GM18499 (cell line): ENCODE data around the gene PSRC1.

Source experiments
- ATAC-seq: cut with Tn5 transposase; IDR thresholded peaks from one replicate; pipeline ENCODE4 v1.9.1; 2021; ENCODE audit warnings: moderate number of reproducible peaks; ENCODE audit not compliant: insufficient read depth, unreplicated experiment

Gene PSRC1

DNA sequence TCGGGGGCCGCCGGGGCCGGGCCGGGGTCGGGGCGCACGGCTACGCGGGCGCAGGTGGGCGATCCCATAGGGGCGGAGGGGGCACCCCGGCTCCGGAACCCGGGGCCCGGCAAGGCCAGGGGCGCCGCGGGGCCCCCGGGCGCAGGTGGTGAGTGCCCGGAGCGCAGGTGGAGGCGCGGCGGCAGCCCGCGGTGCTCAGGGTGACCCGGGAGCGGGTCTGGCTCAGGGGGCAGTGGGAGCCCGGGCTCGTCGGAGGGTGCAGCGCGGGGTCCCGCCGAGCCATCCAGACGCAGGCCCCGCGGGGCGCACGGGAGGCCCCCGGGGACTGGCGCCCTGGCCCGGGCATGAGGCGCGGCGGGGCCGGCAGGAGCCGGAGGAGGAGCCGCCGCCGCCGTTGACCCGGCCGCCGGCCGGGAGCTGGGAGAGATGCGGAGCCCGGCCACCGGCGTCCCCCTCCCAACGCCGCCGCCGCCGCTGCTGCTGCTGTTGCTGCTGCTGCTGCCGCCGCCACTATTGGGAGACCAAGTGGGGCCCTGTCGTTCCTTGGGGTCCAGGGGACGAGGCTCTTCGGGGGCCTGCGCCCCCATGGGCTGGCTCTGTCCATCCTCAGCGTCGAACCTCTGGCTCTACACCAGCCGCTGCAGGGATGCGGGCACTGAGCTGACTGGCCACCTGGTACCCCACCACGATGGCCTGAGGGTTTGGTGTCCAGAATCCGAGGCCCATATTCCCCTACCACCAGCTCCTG, 33.1 kb downstream of the PSRC1 start:
- ATAC-seq, result no peak

DNA sequence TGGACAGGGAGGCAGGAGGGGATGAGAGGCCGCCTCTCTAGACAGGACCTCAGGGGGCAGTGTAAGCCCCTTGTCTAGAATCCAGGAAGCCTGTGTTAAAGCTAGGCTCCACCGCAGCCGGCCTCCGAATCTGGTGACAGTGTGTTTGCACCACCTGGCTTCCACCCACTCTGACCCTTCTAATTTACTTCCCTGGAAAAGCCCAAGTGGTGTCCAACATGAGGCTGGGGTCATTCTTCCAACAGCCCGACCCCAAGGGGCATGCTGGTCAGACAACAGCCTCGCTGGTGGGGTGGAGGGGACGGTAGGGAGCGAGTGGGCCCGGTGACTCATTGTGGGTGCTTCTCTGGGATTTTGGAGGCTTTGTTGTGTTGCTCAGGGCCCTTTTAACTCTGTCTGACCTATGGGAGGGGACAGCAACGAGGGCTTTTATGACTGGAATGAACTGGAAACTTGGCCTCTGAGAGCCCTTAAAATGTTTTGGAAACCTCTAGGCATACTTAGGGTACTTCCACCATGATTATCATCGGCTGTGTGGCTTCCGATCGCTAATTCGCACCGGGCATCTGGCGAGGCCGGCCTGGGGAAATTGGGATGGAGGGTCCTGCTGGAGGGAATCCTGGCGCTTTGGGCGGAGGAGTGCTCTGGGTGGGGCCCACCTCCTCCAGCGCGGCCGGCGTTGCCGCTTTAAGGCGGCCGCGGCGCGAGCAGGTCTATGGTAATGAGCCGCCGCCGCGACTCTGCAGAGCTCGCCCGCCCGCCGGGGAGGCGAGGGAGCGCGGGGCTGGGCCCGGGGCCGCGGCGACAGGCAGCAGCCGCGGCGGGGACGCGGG, 33.9 kb downstream of the PSRC1 start, which contains the start of gene CELSR2:
Gene CELSR2 (plus strand): TSS at position 743 of the 833 bp plus-strand sequence. CDS start 541 bp downstream, outside the sequence.
- ATAC-seq, result no peak

- ATAC-seq, result no peak
Measured at GRCh38 chr1:109248444-109248796, 34.5 kb downstream of the PSRC1 start.

- ATAC-seq, result no peak
Measured at GRCh38 chr1:109247401-109248365, 35.3 kb downstream of the PSRC1 start.

DNA sequence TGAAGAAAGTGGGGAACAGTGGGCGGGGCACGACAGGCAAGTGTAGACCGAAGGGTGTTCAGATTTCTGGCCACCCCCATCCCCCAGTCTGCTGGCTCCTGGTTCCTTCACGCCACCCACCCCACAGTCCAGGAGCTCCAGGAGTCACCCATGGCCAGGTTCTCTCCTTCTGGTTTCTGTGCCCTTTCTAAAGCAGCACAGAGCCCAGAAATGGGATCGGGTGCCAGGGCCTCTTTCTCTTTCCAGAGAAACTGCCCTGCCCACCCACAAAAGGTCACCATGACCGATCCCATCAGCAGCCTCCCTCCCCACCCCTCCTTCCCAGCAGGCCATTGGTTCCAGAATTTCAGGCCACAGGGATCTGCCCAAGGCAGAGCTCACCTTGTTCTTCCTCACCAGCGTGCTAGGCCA, 36.8 kb downstream of the PSRC1 start:
- ATAC-seq, result no peak

DNA sequence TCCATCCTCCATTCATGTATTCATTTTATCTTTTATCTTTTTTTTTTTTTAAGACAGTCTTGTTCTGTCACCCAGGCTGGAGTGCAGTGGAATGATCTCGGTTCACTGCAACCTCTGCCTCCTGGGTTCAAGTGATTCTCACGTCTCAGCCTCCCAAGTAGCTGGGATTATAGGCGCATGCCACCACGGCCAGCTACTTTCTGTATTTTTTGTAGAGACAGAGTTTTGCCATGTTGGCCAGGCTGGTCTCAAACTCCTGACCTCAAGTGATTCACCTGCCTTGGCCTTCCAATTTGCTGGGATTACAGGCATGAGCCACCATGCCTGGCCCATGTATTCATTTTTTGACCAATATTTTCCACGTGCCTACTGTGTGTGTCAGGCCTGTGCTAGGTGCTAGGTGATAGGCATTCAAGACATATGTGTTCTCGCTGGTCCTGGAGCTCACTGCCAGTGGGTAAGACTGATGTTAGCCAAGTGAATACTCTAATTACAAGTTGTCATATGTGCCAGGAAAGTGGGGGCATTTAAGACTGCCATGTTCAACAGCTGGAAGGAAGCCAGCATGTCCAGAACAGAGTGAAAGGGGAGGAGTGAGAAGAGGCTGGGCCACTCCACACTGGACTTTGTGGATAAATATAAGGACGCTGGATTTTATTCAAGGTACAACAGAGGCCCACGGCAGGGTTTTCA, 38.9 kb downstream of the PSRC1 start:
- no peak for ATAC-seq

DNA sequence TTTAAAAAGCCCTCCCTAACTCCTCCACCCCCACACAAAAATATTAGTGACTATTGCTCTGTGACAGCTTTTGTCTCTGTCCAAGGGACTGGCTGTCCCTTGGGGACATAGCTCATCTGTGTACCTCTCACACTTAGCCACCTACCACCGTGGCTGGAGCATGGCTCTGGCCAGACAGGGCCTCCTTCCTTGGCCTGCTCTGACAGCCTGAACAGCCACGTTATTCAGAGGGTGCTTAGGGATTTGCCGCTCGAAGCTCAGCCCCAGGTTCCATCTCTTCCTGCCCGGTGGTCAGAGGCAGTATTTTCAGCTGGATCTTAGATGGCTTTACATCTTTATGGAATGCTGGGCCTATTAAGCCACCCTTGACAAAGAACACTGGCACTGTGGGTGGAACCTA, 39.7 kb downstream of the PSRC1 start:
- no peak for ATAC-seq

DNA sequence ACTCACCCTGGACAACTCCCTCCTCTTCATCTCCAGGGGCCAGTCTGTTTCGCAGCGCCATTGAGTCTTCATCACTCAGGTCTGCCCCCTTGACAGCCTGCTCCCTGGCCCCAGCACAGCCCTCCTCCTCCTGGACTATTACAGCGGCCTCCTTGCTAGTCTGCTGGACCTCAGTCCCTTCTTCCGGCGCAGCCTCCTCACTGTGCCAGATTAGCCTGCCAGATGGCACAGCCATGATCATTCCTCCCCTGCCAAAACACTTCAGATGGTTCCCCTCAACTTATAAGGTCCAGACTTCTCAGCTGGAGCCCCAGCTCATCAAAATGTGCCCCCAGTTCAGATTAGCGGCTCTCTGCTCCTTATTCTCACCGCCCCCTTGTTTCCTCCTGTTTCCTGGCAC, 40.6 kb downstream of the PSRC1 start:
- no peak for ATAC-seq

- no peak for ATAC-seq
Measured at GRCh38 chr1:109241841-109242345, 41.1 kb downstream of the PSRC1 start.

DNA sequence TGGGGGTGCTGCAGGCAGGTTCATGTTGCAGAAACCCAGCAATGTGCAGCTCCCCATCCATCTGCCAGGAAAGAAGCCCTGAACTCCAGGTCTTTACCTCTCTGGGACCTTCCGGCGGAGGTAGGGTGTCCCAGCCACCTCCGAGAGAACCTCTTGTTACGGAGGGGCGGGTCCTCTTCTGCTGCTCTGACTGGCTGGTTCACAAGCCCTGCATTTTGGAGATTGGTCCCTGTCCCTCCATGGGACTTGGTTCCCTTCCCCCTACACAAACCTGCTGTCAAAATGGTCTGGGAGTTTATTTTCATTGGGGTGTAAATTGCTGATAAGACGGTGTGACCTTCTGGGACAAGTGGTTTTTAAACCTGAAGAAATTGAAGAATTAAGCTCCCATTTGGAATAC, 41.6 kb downstream of the PSRC1 start:
- no peak for ATAC-seq

DNA sequence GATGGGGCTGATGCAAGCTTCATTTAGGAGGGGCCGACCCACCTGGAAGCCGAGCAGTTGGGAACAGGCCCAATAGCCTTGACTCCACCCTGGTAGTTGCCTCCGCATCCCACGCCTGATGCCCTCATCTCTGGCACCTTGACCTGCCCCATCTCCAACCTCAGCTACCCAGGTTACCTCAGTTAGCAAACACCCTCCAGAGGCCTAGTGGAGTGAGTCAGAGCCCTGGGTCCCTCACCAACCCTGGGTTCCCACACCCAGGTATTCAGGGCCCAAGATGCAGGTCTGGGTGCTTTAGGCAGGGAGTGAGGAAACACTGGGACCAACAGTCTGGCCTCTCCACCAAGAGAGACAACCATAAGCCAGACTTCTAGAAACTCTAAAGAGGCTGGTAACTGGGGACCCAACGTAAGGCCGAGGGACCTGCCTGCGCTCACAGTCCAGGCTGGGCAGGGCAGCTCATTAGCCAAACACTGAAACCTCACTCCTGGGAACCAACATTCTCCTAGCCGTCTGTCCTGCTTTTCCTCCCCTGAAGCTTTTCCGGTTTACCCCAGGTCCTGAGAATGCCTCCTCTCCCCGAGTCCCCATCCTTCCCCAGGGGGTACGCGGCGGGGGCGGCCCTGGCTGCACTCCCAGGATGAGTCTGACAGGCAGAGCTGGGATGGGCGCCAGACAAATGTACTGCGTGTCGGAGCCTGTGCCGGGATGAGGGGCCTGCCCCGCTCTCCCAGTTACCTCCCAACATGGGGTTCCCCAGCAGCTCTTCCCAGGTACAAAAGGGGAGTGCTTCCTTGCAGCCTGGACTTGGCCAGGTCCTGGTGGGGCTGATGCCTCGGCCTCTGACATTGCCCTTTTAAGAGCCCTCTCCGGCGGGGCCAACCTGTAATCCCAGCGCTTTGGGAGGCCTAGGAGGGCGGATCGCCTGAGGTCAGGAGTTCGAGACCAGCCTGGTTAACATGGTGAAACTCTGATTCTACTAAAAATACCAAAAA, 42.5 kb downstream of the PSRC1 start:
- no peak for ATAC-seq

DNA sequence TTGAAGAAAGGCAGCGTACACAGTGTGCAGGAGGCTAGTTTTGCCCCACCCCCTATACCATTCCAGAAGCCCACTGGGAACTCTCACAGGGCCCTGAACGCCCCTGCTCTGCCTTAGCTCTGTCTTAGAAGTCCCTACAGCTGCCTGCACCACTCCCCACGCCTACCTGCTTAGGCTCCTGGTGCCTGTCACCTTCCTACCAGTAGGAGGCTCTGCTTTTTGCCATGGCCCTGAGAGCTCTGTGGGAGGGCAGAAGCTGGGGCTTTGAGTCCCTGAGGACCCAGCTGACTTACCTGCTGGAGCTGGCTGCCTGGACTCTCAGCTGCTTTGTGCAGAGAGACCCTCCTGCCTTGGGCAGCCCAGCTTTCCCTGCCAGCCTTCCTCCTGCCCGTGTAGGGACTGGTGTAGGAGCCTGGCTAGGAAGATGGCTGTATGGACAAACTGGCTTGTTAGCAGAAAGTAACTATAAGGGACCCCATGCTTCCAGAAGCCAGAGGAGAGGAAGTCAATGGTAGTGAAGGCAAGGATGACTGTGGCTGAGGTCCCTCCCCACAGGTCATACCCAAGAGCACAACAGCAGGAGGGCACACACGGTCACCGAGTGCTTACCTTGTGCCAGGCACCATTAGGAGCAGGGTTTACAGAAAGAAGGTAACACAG, 43.4 kb downstream of the PSRC1 start:
- no peak for ATAC-seq

GRCh38 chr1:109239047-109239408, 43.9 kb downstream of the PSRC1 start:
- no peak for ATAC-seq

DNA sequence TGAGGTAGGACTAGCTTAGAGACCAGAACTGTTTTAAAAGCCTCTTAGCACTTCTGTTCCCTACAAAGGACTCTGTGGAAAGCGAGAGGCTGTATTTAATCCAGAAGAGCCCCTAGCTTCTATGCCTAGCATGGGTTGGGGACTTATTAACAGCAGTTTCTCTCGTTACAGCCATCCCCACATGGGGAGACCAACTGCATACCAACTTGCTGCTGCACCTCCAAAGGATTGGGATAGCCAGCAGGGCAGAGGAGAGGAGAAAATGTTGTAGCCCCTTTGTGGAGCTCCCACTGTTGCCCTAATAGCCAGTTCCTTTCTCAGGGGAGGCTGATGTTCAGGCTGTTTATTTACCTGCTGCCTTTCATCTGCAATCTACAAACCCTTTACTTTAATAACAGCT, 44.6 kb downstream of the PSRC1 start:
- no peak for ATAC-seq

DNA sequence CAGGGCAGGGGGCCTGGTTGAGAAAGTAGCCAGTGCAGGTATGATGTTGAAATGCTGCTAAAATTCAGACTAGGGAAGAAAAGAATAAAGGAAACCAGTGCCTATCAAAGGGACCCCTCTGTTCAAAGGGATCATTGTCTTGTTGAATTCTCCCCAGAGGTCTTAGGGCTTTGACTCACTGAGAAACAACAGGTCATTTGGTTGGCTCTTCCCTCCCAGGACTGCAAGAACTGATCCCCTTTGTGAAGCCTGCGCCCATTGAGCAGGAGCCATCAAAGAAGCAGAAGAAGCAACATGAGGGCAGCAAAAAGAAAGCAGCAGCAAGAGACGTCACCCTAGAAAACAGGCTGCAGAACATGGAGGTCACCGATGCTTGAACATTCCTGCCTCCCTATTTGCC, 45.4 kb downstream of the PSRC1 start:
- ATAC-seq, result no peak

DNA sequence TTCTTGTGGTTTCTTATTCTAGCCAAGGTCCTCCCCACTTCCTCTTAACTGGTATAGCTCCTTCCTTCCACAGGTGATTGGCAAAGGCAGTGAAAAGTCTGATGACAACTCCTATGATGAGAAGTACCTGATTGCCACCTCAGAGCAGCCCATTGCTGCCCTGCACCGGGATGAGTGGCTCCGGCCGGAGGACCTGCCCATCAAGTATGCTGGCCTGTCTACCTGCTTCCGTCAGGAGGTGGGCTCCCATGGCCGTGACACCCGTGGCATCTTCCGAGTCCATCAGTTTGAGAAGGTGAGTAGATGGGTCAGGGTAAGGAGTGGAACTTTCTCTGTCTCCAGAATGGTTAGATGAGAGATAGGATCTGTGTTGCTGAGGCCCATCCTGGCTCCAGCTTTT, 47.8 kb downstream of the PSRC1 start:
- no peak for ATAC-seq

GRCh38 chr1:109231066-109231465, 51.9 kb downstream of the PSRC1 start:
- no peak for ATAC-seq
